Gastrocnemius medialis (tissue), 4 donors: ENCODE data around the gene TMEM81. TPM values are rescaled to one million over a fixed set of nuclear protein-coding genes. Genes with fewer than 3 reads are reported as not detected.

Experiments used
- ATAC-seq, 2 donors: fragments of 150-250 bp; one replicate each; pipeline ENCODE4 v1.9.1; 2016
- DNase-seq, 2 donors: peaks; one replicate each; pipeline ENCODE4 v3.0.0-alpha.2; 2019
- H3K27ac ChIP-seq, 4 donors: fragments of 200-600 bp; sonication (generic); 1 replicate in 1 of 4; 2 replicates in 3 of 4; pipeline ENCODE4 v1.5.1; 2016 to 2018; ENCODE audit warnings: mild to moderate bottlenecking in 2 of 4, moderate library complexity in 1 of 4
- H3K27me3 ChIP-seq, 3 donors: fragments of 200-600 bp; sonication (generic) in 2 of 3; 1 replicate in 1 of 3; 2 replicates in 2 of 3; pipeline versions ENCODE4 v1.5.1 to v1.6.0; 2016 to 2019; ENCODE audit warnings: mild to moderate bottlenecking in 1 of 3, moderate library complexity in 1 of 3
- H3K36me3 ChIP-seq, 2 donors: fragments of 200-600 bp; sonication (generic) in 1 of 2; one replicate each; pipeline ENCODE4 v1.5.1; 2017 to 2018
- H3K4me1 ChIP-seq, 2 donors: fragments of 200-600 bp; sonication (generic) in 1 of 2; one replicate each; pipeline ENCODE4 v1.5.1; 2016 to 2017; ENCODE audit warnings: mild to moderate bottlenecking in 2 of 2
- H3K4me3 ChIP-seq, 4 donors: fragments of 200-600 bp; sonication (generic) in 3 of 4; 1 replicate in 1 of 4; 2 replicates in 3 of 4; pipeline ENCODE4 v1.5.1; 2016 to 2019; ENCODE audit warnings: mild to moderate bottlenecking in 2 of 4
- H3K9me3 ChIP-seq, 3 donors: fragments of 200-600 bp; sonication (generic) in 2 of 3; 1 replicate in 1 of 3; 2 replicates in 2 of 3; pipeline ENCODE4 v1.5.1; 2016 to 2019
- CTCF ChIP-seq, 5 experiments: fragments of 450-650 bp in 3 of 5; fragments of 200-600 bp in 2 of 5; sonication (generic) in 2 of 5; IDR thresholded peaks in 4 of 5; conservative IDR thresholded peaks in 1 of 5; 1 replicate in 4 of 5; 2 replicates in 1 of 5; pipeline ENCODE4 v1.5.1; 2016 to 2019; ENCODE audit warnings: antibody characterized with exemption in 5 of 5, mild to moderate bottlenecking in 3 of 5, moderate library complexity in 3 of 5
- POLR2A ChIP-seq, 2 donors: fragments of 450-650 bp; IDR thresholded peaks; one replicate each; pipeline ENCODE4 v1.6.1; 2017; ENCODE audit warnings: antibody characterized with exemption in 2 of 2, mild to moderate bottlenecking in 2 of 2, moderate library complexity in 2 of 2
- in situ Hi-C, 4 donors: fragments of 200-750 bp; cut with MboI; loops; one replicate each; pipeline versions ENCODE4 v1.15.0 to v1.8.0; 2017; ENCODE audit warnings: low sequenced_read_pairs in 4 of 4
- intact Hi-C: fragments of 100-400 bp; cut with DNase I; formaldehyde crosslinking; loops from one replicate; pipeline ENCODE4 v1.15.1; 2023; ENCODE audit warnings: low total_unique reads
- total RNA-seq, 4 donors: library from RNA; depleted of rRNA; stranded (reverse); fragments of >200 nt; gene quantifications; one replicate each; pipeline versions ENCODE4 v1.1.0 to v1.2.3, GENCODE V29; 2016

TMEM81 gene
- total RNA-seq, 4 donors from 2014 or later: 3.3 to 6.1 (median 4.7) TPM

GRCh38 chr1:205088341-205088740 lies 4.1 kb upstream of the TMEM81 start:
- TF ChIP-seq POLR2A (IDR thresholded peaks at IDR 0.05): no peak
- no peak for TF ChIP-seq CTCF (IDR thresholded peaks at IDR 0.05 in 4 of 5, conservative IDR thresholded peaks at IDR 0.05 in 1 of 5)
- no peak for DNase-seq

GRCh38 chr1:205082431-205082830 lies 1.8 kb downstream of the TMEM81 start:
- in situ Hi-C loops: no loop called here

More at GRCh38 chr1:205088341-205088740, 4.1 kb upstream of the TMEM81 start:
- no peak overlapping the region for H3K27ac ChIP-seq
- no peaks in the 10 kb centered on the region for H3K9me3 ChIP-seq
- intact Hi-C loops: no loop called here
- H3K4me1 ChIP-seq: peaks cover 13 to 18% of the 10 kb centered on the region in 2 donors
- ATAC-seq: no peak
- H3K4me3 ChIP-seq: no peak overlapping the region
- in situ Hi-C loops: no loop called here
- peaks cover 0 to 36% of the 10 kb centered on the region in 2 donors for H3K36me3 ChIP-seq
- H3K27me3 ChIP-seq: no peaks in the 10 kb centered on the region

GRCh38 chr1:205077934-205078311 lies 6.3 kb downstream of the TMEM81 start:
- Histone ChIP-seq H3K4me3 (no peak overlapping the region), H3K4me1 (no peaks in the 10 kb centered on the region), H3K9me3 (no peaks in the 10 kb centered on the region), H3K36me3 (no peaks in the 10 kb centered on the region), H3K27ac (peak overlapping the region in 1 of 4 donors; percentile 30), H3K27me3 (no peaks in the 10 kb centered on the region)
- intact Hi-C loops (no loop called here), in situ Hi-C loops (no loop called here)
- no peak for TF ChIP-seq CTCF (IDR thresholded peaks at IDR 0.05 in 4 of 5, conservative IDR thresholded peaks at IDR 0.05 in 1 of 5)
- no peak for TF ChIP-seq POLR2A (IDR thresholded peaks at IDR 0.05)
- ATAC-seq (peak; percentile 52 to 86), DNase-seq (no peak)

More at GRCh38 chr1:205082431-205082830, 1.8 kb downstream of the TMEM81 start:
- TF ChIP-seq POLR2A (IDR thresholded peaks at IDR 0.05): no peak
- no peak for TF ChIP-seq CTCF (IDR thresholded peaks at IDR 0.05 in 4 of 5, conservative IDR thresholded peaks at IDR 0.05 in 1 of 5)
- Histone ChIP-seq H3K27me3 (no peaks in the 10 kb centered on the region), H3K27ac (no peak overlapping the region), H3K4me1 (no peaks in the 10 kb centered on the region), H3K9me3 (no peaks in the 10 kb centered on the region), H3K4me3 (no peak overlapping the region), H3K36me3 (peaks cover 0 to 12% of the 10 kb centered on the region in 2 donors)
- DNase-seq (no peak), ATAC-seq (no peak)
- intact Hi-C loops: no loop called here

- TF ChIP-seq POLR2A (IDR thresholded peaks at IDR 0.05) (no peak), CTCF (IDR thresholded peaks at IDR 0.05 in 4 of 5, conservative IDR thresholded peaks at IDR 0.05 in 1 of 5) (no peak)
- no peaks in the 10 kb centered on the region for H3K4me1 ChIP-seq
- peak; percentile 11 to 38 for ATAC-seq
- in situ Hi-C loops (no loop called here), intact Hi-C loops (no loop called here)
- no peaks in the 10 kb centered on the region for H3K9me3 ChIP-seq
- H3K36me3 ChIP-seq: no peaks in the 10 kb centered on the region
- H3K27ac ChIP-seq: peak overlapping the region in 1 of 4 donors; percentile 30
- H3K27me3 ChIP-seq: no peaks in the 10 kb centered on the region
- DNase-seq: no peak
- no peak overlapping the region for H3K4me3 ChIP-seq
These were observed 6.9 kb downstream of the TMEM81 start for GRCh38 chr1:205077158-205077933.
